Ovary (tissue), 9 donors: ENCODE data around the gene PVR. TPM values are rescaled to one million over a fixed set of nuclear protein-coding genes. Genes with fewer than 3 reads are reported as not detected.

Source experiments
- DNase-seq, 5 donors: peaks; one replicate each; pipeline ENCODE4 v3.0.0-alpha.2; 2019 to 2020
- H3K27ac ChIP-seq, 2 donors: fragments of 200-600 bp; one replicate each; pipeline versions ENCODE4 v1.5.1 to v1.8.0; 2019 to 2022
- H3K27me3 ChIP-seq: fragments of 200-600 bp; one replicate; pipeline ENCODE4 v1.8.0; 2022
- H3K36me3 ChIP-seq: fragments of 200-600 bp; sonication (generic); one replicate; pipeline ENCODE4 v1.5.1; 2019
- H3K4me1 ChIP-seq: one replicate; pipeline ENCODE4 v1.8.1; 2013; ENCODE audit warnings: mild to moderate bottlenecking, moderate library complexity; ENCODE audit not compliant: insufficient read depth
- H3K4me3 ChIP-seq: fragments of 200-600 bp; sonication (generic); one replicate; pipeline ENCODE4 v1.5.1; 2017
- H3K9me3 ChIP-seq, 2 donors: fragments of 200-600 bp in 1 of 2; sonication (generic) in 1 of 2; one replicate each; pipeline versions ENCODE4 v1.5.1 to v1.8.1; 2013 to 2019; ENCODE audit warnings: mild to moderate bottlenecking in 1 of 2, moderate library complexity in 1 of 2
- EP300 ChIP-seq: sonication (generic); formaldehyde crosslinking; IDR thresholded peaks from one replicate; pipeline ENCODE4 v1.6.1; 2017; ENCODE audit warnings: antibody characterized with exemption
- POLR2A ChIP-seq: fragments of 450-650 bp; IDR thresholded peaks from one replicate; pipeline ENCODE4 v1.6.1; 2017; ENCODE audit warnings: antibody characterized with exemption, mild to moderate bottlenecking, moderate library complexity
- WGBS, 3 donors: extraction: QIAGEN DNeasy Blood & Tissue Kit in 1 of 3; methylation state at CpG; one replicate each; pipeline versions ENCODE4 v1.1.5 to v1.1.7; 2013 to 2017; 5-methylcytosine and 5-hydroxymethylcytosine counted together
- intact Hi-C, 4 donors: fragments of 100-400 bp; cut with DNase I; formaldehyde crosslinking; loops; one replicate each; pipeline versions ENCODE4 v1.11.0 to v1.15.1; 2022 to 2023
- polyA plus RNA-seq, 2 donors: library from polyadenylated mRNA; stranded (reverse); fragments of 200-250 nt in 1 of 2; fragments of 350-450 nt in 1 of 2; fragmentation: Illumina TruSeq in 1 of 2; extraction: RNeasy Lipid Tissue Mini Kit (QIAGEN cat#74804) in 1 of 2; gene quantifications; one replicate each; pipeline ENCODE4 v1.2.3, GENCODE V29; 2013 to 2014
- total RNA-seq, 7 donors: library from RNA; depleted of rRNA in 2 of 7; stranded (reverse); fragments of >200 nt in 2 of 7; fragmentation: NEBNext Ultra II Directional in 3 of 7; extraction: Animal tissue kit (Norgen Biotek cat#: 25700) in 3 of 7; gene quantifications; one replicate each; pipeline versions ENCODE4 v1.1.0 to v1.2.4, GENCODE V29; 2016 to 2023
- TF ChIP-seq, protein P1 (sequence below), 3 donors: fragments of 450-650 bp in 2 of 3; fragments of 200-600 bp in 1 of 3; IDR thresholded peaks; one replicate each; pipeline versions ENCODE4 v1.5.1 to v1.8.0; 2016 to 2022; ENCODE audit warnings: antibody characterized with exemption in 3 of 3, mild to moderate bottlenecking in 1 of 3
- donor health status: DM: no; HTN: no; CAD: no; lungs with moderate emphysema.
- donor health status: DM: no; HTN: no; CAD: no.
- donor health status: Bipolar disorder and iron deficiency.
- donor health status: DM: yes; HTN: yes; CAD: no.
- donor health status: DM: no; HTN: no; CAD: no.
- donor health status: DM: yes; HTN: yes; CAD: no.

PVR gene
- total and polyA plus RNA-seq, 9 donors = 14.0 to 33.9 (median 22.5) TPM

DNA sequence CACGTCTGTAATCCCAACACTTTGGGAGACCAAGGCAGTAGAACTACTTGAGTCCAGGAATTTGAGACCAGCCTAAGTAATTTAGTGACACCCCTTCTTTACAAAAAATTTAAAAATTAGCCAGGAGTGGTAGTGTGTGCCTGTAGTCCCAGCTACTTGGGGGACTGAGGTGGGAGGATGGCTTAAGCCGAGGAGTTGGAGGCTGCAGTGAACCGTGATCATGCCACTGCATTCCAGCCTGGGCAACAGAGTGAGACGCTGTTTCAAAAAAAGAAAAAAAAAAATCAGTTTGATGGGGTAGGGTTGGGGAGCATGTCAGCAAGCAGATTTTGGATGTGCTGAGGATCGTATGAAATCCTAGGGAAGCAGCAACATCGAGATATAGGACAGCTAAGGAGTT is 31.8 kb downstream of the PVR start:
- Histone ChIP-seq H3K4me3 (no peak overlapping the region), H3K27me3 (no peaks in the 10 kb centered on the region), H3K36me3 (no peaks in the 10 kb centered on the region), H3K27ac (no peak overlapping the region), H3K9me3 (no peaks in the 10 kb centered on the region), H3K4me1 (no peaks in the 10 kb centered on the region)
- WGBS, 3 donors = 79 to 86% (median 82%) methylated on average over 6 of the region's 6 CpGs
- DNase-seq = no peak
- TF ChIP-seq, protein P1, sequence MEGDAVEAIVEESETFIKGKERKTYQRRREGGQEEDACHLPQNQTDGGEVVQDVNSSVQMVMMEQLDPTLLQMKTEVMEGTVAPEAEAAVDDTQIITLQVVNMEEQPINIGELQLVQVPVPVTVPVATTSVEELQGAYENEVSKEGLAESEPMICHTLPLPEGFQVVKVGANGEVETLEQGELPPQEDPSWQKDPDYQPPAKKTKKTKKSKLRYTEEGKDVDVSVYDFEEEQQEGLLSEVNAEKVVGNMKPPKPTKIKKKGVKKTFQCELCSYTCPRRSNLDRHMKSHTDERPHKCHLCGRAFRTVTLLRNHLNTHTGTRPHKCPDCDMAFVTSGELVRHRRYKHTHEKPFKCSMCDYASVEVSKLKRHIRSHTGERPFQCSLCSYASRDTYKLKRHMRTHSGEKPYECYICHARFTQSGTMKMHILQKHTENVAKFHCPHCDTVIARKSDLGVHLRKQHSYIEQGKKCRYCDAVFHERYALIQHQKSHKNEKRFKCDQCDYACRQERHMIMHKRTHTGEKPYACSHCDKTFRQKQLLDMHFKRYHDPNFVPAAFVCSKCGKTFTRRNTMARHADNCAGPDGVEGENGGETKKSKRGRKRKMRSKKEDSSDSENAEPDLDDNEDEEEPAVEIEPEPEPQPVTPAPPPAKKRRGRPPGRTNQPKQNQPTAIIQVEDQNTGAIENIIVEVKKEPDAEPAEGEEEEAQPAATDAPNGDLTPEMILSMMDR (IDR thresholded peaks at IDR 0.05) = no peak
- TF ChIP-seq EP300 = no peak
- TF ChIP-seq POLR2A = no peak
- intact Hi-C loops = no loop called here

DNA sequence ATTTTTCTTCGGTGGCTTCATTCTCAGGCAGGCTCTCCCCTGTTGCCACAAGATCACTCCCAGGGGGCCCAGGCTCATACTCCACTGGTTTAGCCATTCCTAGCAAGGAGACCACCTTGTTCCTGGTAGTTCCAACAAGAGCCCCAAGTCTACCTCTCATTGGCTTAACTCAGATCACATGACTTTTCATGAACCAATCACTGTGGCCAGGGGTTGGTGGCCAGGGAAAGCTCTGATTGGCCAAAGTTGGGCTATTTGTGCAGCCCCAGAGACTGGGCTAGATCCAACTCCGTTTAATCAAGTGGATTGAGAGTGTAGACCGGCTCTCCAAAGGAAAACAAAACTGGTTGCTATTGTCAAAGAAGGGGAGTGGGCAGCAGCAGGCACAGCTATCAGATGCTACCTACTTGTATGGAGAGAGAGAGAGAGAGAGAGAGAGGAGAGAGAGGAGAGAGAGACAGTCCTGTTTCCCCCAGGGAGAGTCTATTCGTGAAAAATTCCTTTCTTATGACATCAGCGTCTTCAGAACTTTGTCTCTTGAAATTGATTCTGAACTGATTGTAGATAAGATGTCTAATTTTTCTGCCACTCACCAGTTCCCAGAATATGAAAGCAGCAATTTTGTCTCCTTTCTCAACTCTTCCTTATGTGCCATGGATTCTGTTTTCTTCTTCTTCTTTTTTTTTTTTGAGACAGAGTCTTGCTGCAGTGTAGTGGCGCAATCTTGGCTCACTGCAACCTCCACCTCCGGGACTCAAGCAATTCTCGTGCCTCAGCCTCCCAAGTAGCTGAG is 33.5 kb downstream of the PVR start:
- H3K27me3 ChIP-seq = no peaks in the 10 kb centered on the region
- TF ChIP-seq, protein P1 (IDR thresholded peaks at IDR 0.05) = no peak
- TF ChIP-seq POLR2A (no peak), EP300 (no peak)
- H3K27ac ChIP-seq = no peak overlapping the region
- WGBS, 3 donors = 59 to 60% (median 60%) methylated on average over 8 of the region's 8 CpGs
- H3K36me3 ChIP-seq = no peaks in the 10 kb centered on the region
- no peak for DNase-seq
- no peaks in the 10 kb centered on the region for H3K9me3 ChIP-seq
- intact Hi-C loops = no loop called here
- H3K4me1 ChIP-seq = no peaks in the 10 kb centered on the region
- no peak overlapping the region for H3K4me3 ChIP-seq

DNA sequence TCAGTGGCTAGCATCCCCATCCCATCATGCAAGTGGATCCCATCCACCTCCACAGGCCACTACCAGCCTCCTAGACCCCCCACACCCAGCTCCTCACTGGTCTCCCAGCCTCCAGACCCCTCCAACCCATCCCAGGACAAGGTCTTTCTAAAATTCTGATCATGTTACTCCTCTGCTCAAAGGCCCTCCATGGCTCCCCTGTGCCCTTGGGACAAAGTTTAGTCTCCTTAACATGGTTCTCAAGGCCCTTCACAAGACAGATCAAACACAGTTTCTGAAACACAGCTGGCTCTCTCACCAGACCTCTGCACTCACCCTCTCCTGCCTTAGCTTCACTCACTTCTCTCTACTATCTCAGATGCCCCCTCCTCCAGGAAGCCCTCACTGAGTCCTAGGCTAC is 36.8 kb downstream of the PVR start:
- intact Hi-C loops = loop anchor here in 1 of 4 donors (10.0 kb wide), 1 partner anchor 94 kb away; the partner anchor contains the start of gene CBLC
- no peaks in the 10 kb centered on the region for H3K27me3 ChIP-seq
- no peak overlapping the region for H3K4me3 ChIP-seq
- H3K9me3 ChIP-seq = no peaks in the 10 kb centered on the region
- DNase-seq = no peak
- peaks cover 3% of the 10 kb centered on the region for H3K4me1 ChIP-seq
- H3K36me3 ChIP-seq = no peaks in the 10 kb centered on the region
- no peak overlapping the region for H3K27ac ChIP-seq
- TF ChIP-seq POLR2A (no peak), EP300 (no peak)
- TF ChIP-seq, protein P1 (IDR thresholded peaks at IDR 0.05) = no peak

DNA sequence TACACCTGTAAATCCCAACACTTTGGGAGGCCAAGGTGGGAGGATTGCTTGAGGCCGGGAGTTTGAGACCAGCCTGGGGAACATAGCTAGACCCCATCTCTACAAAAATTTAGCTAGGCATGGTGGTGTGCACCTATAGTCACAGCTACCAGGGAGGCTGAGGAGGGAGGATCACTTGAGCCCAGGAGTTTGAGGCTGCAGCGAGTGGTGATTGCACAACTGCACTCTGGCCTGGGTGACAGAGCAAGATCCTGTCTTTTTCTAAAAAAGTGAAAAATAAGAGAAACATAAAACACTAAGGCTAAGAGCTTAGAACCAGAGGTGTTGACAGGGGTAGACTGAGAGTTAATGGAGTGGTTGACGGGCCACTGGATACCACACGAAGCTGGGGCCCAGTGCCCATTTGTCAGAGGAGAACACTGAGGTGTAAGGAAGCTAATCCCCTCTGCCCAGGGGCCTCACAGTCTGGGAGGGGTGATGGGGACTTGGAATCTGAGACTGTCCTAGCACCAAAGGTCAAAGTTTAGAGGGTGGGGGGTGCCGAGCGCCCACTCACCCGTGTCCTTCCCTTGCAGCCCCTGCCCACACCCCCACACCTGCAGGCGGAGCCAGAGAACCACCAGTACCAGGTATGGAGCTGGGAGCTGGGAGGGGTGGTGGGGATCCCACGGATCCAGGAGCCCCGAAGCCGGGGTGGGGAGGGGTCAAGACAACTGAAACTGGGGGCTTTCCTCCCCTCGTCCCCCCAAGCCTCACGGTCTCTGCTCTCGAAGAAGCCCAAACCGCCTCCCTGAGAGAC is 38.5 kb downstream of the PVR start:
- Histone ChIP-seq H3K27ac (no peak overlapping the region), H3K4me3 (no peak overlapping the region), H3K4me1 (peaks cover 3% of the 10 kb centered on the region), H3K27me3 (no peaks in the 10 kb centered on the region), H3K9me3 (no peaks in the 10 kb centered on the region), H3K36me3 (no peaks in the 10 kb centered on the region)
- no peak for TF ChIP-seq POLR2A
- no peak for TF ChIP-seq EP300
- TF ChIP-seq, protein P1 (IDR thresholded peaks at IDR 0.05) = no peak
- DNase-seq = no peak
- 78 to 88% (median 84%) methylated on average over 15 of the region's 15 CpGs for WGBS, 3 donors
- intact Hi-C loops = loop anchor here in 1 of 4 donors (10.0 kb wide), 1 partner anchor 93 kb away; the partner anchor contains the start of gene CBLC
